Endothelial cell of umbilical vein (primary cell): ENCODE measurements around the gene GCLC. TPM values are rescaled to one million over a fixed set of nuclear protein-coding genes. Genes with fewer than 3 reads are reported as not detected.

Source experiments
- BruUV-seq: library from RNA; stranded (reverse); fragments of 400-500 nt; replicated peaks from 2 replicates; lab custom pipeline; 2021; lab: Mats Ljungman, UMichigan
- CTCF ChIA-PET: fragments of 300-600, 350-600 bp; sonication (Branson Sonifier 250); formaldehyde crosslinking; loops from one replicate; lab custom pipeline; 2021; ENCODE audit warnings: antibody characterized with exemption, inconsistent platforms; lab: Charles Lee
- POLR2A ChIA-PET: fragments of 300-600, 350-600 bp; sonication (Branson Sonifier 250); formaldehyde crosslinking; loops from one replicate; lab custom pipeline; 2021; ENCODE audit warnings: antibody characterized with exemption, inconsistent platforms; lab: Charles Lee
- DNase-seq: peaks from one replicate; pipeline ENCODE4 v3.0.0-alpha.2; 2011; ENCODE audit warnings: low read depth, low spot score
- FAIRE-seq: peaks from 2 replicates; lab custom pipeline; 2011; peaks lifted over from hg19 to GRCh38; lab: Jason Lieb, UNC
- H2AFZ ChIP-seq: 2 replicates; pipeline ENCODE4 v1.6.0; 2012; ENCODE audit warnings: low read depth, low read length, control low read depth, inconsistent platforms
- H3K27ac ChIP-seq: 2 replicates; pipeline ENCODE4 v1.5.1; 2011; ENCODE audit warnings: low read depth, mild to moderate bottlenecking, control low read depth, low read length, moderate library complexity; ENCODE audit not compliant: insufficient read depth
- H3K27me3 ChIP-seq, 2 experiments: 2 replicates each; pipeline versions ENCODE4 v1.6.0 to v1.6.1; 2011; ENCODE audit warnings: low read length in 2 of 2, mixed read lengths in 1 of 2; ENCODE audit not compliant: control insufficient read depth in 2 of 2, insufficient read depth in 2 of 2
- H3K36me3 ChIP-seq, 2 experiments: 2 replicates in 1 of 2; 3 replicates in 1 of 2; pipeline ENCODE4 v1.5.1; 2011; ENCODE audit warnings: low read length in 2 of 2, mild to moderate bottlenecking in 1 of 2, moderate library complexity in 1 of 2; ENCODE audit not compliant: control insufficient read depth in 2 of 2, insufficient read depth in 2 of 2; ENCODE audit errors: extremely low read depth in 1 of 2
- H3K4me1 ChIP-seq: 3 replicates; pipeline ENCODE4 v1.5.1; 2011; ENCODE audit warnings: mild to moderate bottlenecking, low read length; ENCODE audit not compliant: control insufficient read depth, insufficient read depth; ENCODE audit errors: extremely low read depth
- H3K4me2 ChIP-seq: 2 replicates; pipeline ENCODE4 v1.6.1; 2011; ENCODE audit warnings: low read length, control low read depth, mixed read lengths; ENCODE audit not compliant: insufficient read depth
- H3K4me3 ChIP-seq, 3 experiments: fragments of 200-600 bp in 1 of 3; sonication (generic), shearing (Covaris generic) in 1 of 3; replicated peaks in 1 of 3; 2 replicates each; pipeline ENCODE4 v1.5.1; 2011 to 2016; ENCODE audit warnings: control low read depth in 3 of 3, low read length in 3 of 3, mild to moderate bottlenecking in 2 of 3, inconsistent platforms in 1 of 3, low read depth in 1 of 3, moderate library complexity in 1 of 3; ENCODE audit not compliant: insufficient read depth in 1 of 3
- H3K79me2 ChIP-seq: 2 replicates; pipeline ENCODE4 v1.6.0; 2012; ENCODE audit warnings: low read length, inconsistent platforms; ENCODE audit not compliant: control insufficient read depth, insufficient read depth
- H3K9ac ChIP-seq: replicated peaks from 2 replicates; pipeline ENCODE3; 2011; ENCODE audit warnings: low read length, control low read depth; ENCODE audit not compliant: insufficient read depth; ENCODE audit errors: extremely low read depth
- H3K9me1 ChIP-seq: replicated peaks from 3 replicates; pipeline ENCODE4 v1.6.0; 2011; ENCODE audit warnings: mild to moderate bottlenecking, low read length; ENCODE audit not compliant: control insufficient read depth, insufficient read depth; ENCODE audit errors: extremely low read depth
- H3K9me3 ChIP-seq: replicated peaks from 2 replicates; pipeline ENCODE4 v1.5.1; 2012; ENCODE audit warnings: low read length, inconsistent platforms; ENCODE audit not compliant: control insufficient read depth, insufficient read depth
- H4K20me1 ChIP-seq: replicated peaks from 2 replicates; pipeline ENCODE3; 2011; ENCODE audit warnings: mild to moderate bottlenecking, low read length; ENCODE audit not compliant: control insufficient read depth, insufficient read depth; ENCODE audit errors: extremely low read depth
- CTCF ChIP-seq, 2 donors: IDR thresholded peaks; 1 replicate in 1 of 2; 2 replicates in 1 of 2; pipeline ENCODE4 v1.5.1; 2011; ENCODE audit warnings: low read length in 2 of 2, mild to moderate bottlenecking in 2 of 2, moderate library complexity in 2 of 2, control low read depth in 1 of 2, inconsistent platforms in 1 of 2, low read depth in 1 of 2; ENCODE audit not compliant: insufficient read depth in 1 of 2; ENCODE audit errors: extremely low read depth in 1 of 2
- EZH2 ChIP-seq: IDR thresholded peaks from 2 replicates; pipeline ENCODE4 v1.6.1; 2012; ENCODE audit warnings: borderline replicate concordance, low read depth, mild to moderate bottlenecking, moderate library complexity, low read length, inconsistent platforms; ENCODE audit not compliant: severe bottlenecking
- FOS ChIP-seq: IDR thresholded peaks from 2 replicates; pipeline ENCODE4 v1.6.1; 2011; ENCODE audit warnings: mild to moderate bottlenecking, low read length, moderate library complexity, borderline replicate concordance; ENCODE audit not compliant: insufficient read depth
- GATA2 ChIP-seq: IDR thresholded peaks from 2 replicates; pipeline ENCODE4 v1.7.0; 2011; ENCODE audit warnings: low read depth, mild to moderate bottlenecking, moderate library complexity, mixed read lengths, low read length; ENCODE audit not compliant: insufficient read length, insufficient read depth
- JUN ChIP-seq: IDR thresholded peaks from 2 replicates; pipeline ENCODE4 v1.6.1; 2011; ENCODE audit warnings: borderline replicate concordance, low read depth; ENCODE audit not compliant: insufficient read length, insufficient read depth
- MAX ChIP-seq: IDR thresholded peaks from 2 replicates; pipeline ENCODE4 v1.6.1; 2011; ENCODE audit not compliant: insufficient read depth, insufficient read length
- MYC ChIP-seq: IDR thresholded peaks from one replicate; pipeline ENCODE4 v1.6.1; 2011; ENCODE audit warnings: mild to moderate bottlenecking, low read depth, low read length
- POLR2A ChIP-seq: IDR thresholded peaks from 2 replicates; pipeline ENCODE4 v1.6.1; 2012; ENCODE audit warnings: low read depth, mild to moderate bottlenecking, control low read depth, low read length
- POLR2AphosphoS5 ChIP-seq: IDR thresholded peaks from 2 replicates; pipeline ENCODE4 v1.6.1; 2012; ENCODE audit warnings: low read depth, mild to moderate bottlenecking, control low read depth, low read length, moderate library complexity; ENCODE audit not compliant: insufficient read depth
- dilution Hi-C: fragments of 300-500 bp; cut with MboI; formaldehyde crosslinking; loops from one replicate; pipeline ENCODE4 v1.15.0; 2019; ENCODE audit warnings: low sequenced_read_pairs; ENCODE audit not compliant: extremely low pct_ligation_motif_present
- intact Hi-C: fragments of 100-400 bp; cut with micrococcal nuclease; formaldehyde crosslinking; loops from one replicate; pipeline ENCODE4 v1.10.0; 2022
- polyA plus RNA-seq, 4 experiments: library from polyadenylated mRNA; depleted of rRNA in 3 of 4; stranded (reverse) in 3 of 4; unstranded in 1 of 4; fragments of >200 nt; gene quantifications; 2 replicates each; pipeline versions ENCODE4 v1.2.1 to v1.2.3, GENCODE V29; 2011 to 2012; ENCODE audit warnings: missing spikeins in 1 of 4
- total RNA-seq: library from RNA; stranded (reverse); gene quantifications from 2 replicates; pipeline ENCODE4 v1.2.3, GENCODE V29; 2021

The GCLC gene
- total and polyA plus RNA-seq, 2 donors (not counting 3 experiments of a cell fraction or from before 2014, with no cell fraction given), result 7.3 to 22.8 TPM

- ChIA-PET POLR2A (no interaction called here), CTCF (no interaction called here)
- no peak overlapping the region for H3K4me3 ChIP-seq
- TF ChIP-seq POLR2AphosphoS5, result no peak
- DNase-seq (no peak), FAIRE-seq (no peak)
- no peaks in the 10 kb centered on the region for H3K36me3 ChIP-seq
- H3K79me2 ChIP-seq, result no peaks in the 10 kb centered on the region
- H3K27ac ChIP-seq, result no peak overlapping the region
- H3K27me3 ChIP-seq, result peaks cover 1 to 2% of the 10 kb centered on the region in 2 experiments
- H3K9me1 ChIP-seq, result no peaks in the 10 kb centered on the region
- BruUV-seq, result no TSS peak
- H3K4me2 ChIP-seq, result no peak overlapping the region
- no peak overlapping the region for H3K9ac ChIP-seq
- no peaks in the 10 kb centered on the region for H3K9me3 ChIP-seq
- H2AFZ ChIP-seq, result no peak overlapping the region
- no peaks in the 10 kb centered on the region for H4K20me1 ChIP-seq
- dilution Hi-C loops, result no loop called here
- intact Hi-C loops, result no loop called here
- H3K4me1 ChIP-seq, result no peaks in the 10 kb centered on the region
These were observed 44.1 kb upstream of the GCLC start for GRCh38 chr6:53588816-53589509.

DNA sequence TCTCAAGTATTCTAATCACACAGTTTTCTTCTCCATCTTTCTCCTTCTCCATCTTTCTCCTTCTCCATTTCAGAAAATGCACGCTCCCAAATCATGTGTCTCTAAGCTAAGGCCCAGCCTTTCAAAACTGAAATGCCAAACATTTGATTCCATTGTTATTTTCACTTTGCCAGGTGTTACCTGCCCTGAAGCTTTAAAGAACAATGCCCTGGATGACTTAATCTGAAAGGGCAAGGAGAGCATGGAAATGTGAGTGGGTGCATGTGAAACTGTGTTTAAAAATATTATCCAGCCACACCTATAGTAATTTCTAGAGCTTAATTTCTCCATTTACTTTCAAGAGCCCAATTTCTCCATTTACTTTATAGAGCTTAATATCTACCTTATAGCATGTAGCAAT, 42.4 kb upstream of the GCLC start:
- H3K9ac ChIP-seq, result no peak overlapping the region
- ChIA-PET CTCF (no interaction called here), POLR2A (interaction anchor here (0.6 kb wide), 1 partner anchor 13 kb away, joined by 11 read pairs; no protein-coding TSS in a partner anchor)
- no peaks in the 10 kb centered on the region for H3K9me1 ChIP-seq
- no peaks in the 10 kb centered on the region for H3K9me3 ChIP-seq
- intact Hi-C loops (no loop called here), dilution Hi-C loops (no loop called here)
- H3K79me2 ChIP-seq, result no peaks in the 10 kb centered on the region
- H3K4me2 ChIP-seq, result no peak overlapping the region
- FAIRE-seq (no peak), DNase-seq (no peak)
- H3K4me3 ChIP-seq, result no peak overlapping the region
- no peaks in the 10 kb centered on the region for H3K4me1 ChIP-seq
- H3K27me3 ChIP-seq, result peaks cover 1 to 2% of the 10 kb centered on the region in 2 experiments
- no TSS peak for BruUV-seq
- no peaks in the 10 kb centered on the region for H4K20me1 ChIP-seq
- H3K27ac ChIP-seq, result no peak overlapping the region
- no peaks in the 10 kb centered on the region for H3K36me3 ChIP-seq
- no peak overlapping the region for H2AFZ ChIP-seq
- TF ChIP-seq GATA2 (no peak), FOS (no peak), CTCF (IDR thresholded peaks at IDR 0.05; ENCODE audit: extremely low read depth in 1 of 2, insufficient read depth in 1 of 2, low read depth in 1 of 2, low read length in 2 of 2) (no peak), MYC (no peak), EZH2 (no peak), MAX (no peak), POLR2A (no peak), POLR2AphosphoS5 (no peak), JUN (no peak)
